NCI-H2227 treated with DMSO at 0.1 percent for 48 hours (cell line): Measurements from ENCODE around the gene DMRTA1.
"Not testable (repeated sequence)": the region's sequence is repeated elsewhere in the genome, so short reads cannot be mapped to it uniquely, and the experiment has no call there.

Experiments
- DNase-seq: peaks from one replicate; lab custom pipeline; 2025; lab: John Stamatoyannopoulos, UW

The DMRTA1 gene

DNA sequence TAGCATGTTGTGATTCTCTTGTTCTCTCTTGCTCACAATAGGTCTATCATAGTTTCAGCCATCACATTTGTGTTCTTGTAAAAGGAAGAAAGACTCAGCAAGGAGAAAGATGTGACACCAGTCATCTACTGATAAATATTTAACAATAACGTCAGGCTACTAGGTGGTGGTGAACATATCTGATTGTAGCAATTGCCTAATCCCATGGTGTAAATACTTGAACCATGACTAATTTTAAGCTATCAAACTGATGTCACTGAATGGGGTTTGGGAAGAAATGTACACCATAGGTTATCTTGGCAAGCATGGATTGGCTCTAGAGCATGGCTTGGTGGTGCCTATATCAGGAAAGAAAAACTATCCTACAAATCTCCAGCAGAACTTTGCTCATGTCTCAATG is 16.6 kb downstream of the DMRTA1 start:
- no peak for DNase-seq

- no peak for DNase-seq
These were observed 23.4 kb downstream of the DMRTA1 start for GRCh38 chr9:22469928-22470544.

DNA sequence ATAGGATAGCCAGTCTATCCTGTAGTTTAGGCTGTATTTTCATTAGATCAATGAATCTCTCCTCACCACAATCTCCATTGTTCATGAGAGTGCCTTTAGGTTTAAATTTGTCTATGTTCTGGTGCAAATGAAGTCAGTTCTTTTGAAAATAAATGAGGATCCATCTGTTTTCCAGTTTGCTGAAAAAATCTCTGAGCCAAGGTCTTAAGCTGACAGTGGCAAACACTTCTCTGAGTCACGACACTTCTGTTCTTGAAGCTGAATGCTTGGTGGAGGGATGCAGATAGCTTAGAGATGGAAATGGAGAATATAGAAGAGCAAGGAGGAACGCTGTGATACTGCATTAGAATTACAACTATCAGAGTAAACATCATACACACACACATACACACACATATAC is 34.9 kb downstream of the DMRTA1 start:
- DNase-seq: no peak

- no peak for DNase-seq
These were observed 37.0 kb downstream of the DMRTA1 start for GRCh38 chr9:22483528-22484070.

GRCh38 chr9:22496197-22496596 is 49.6 kb downstream of the DMRTA1 start:
- not testable (repeated sequence) for DNase-seq
